Stimulated activated naive B cell treated with anti-CD40 and anti-IgM and Interleukin-4, amounts not matched to agents 10 μg/mL and 1 μg/mL and 100 μg/mL, for 72 hours (primary cell): ENCODE results near the gene HIBADH.
A peak's percentile ranks its signal among the peaks of the same experiment; 100 is the strongest.

Source experiments
- ATAC-seq, 2 donors: fragments of 150-1000 bp; cut with Tn5 transposase; replicated peaks; 2 replicates each; pipeline ENCODE4 v1.10.0; 2021; ENCODE audit warnings: moderate library complexity in 1 of 2
- DNase-seq: peaks from one replicate; pipeline ENCODE4 v3.0.0; 2021
- H3K27ac Mint-ChIP-seq: one replicate; pipeline ENCODE4 v1.8.0; 2022; ENCODE audit warnings: mild to moderate bottlenecking, mixed read lengths
- H3K27me3 Mint-ChIP-seq, 2 donors: one replicate each; pipeline ENCODE4 v1.8.0; 2022; ENCODE audit warnings: mixed read lengths in 2 of 2
- H3K36me3 Mint-ChIP-seq, 2 donors: one replicate each; pipeline ENCODE4 v1.8.0; 2022; ENCODE audit warnings: mixed read lengths in 2 of 2, mild to moderate bottlenecking in 1 of 2
- H3K4me1 Mint-ChIP-seq, 2 donors: one replicate each; pipeline ENCODE4 v1.8.0; 2022; ENCODE audit warnings: mixed read lengths in 2 of 2, mild to moderate bottlenecking in 1 of 2
- H3K4me3 Mint-ChIP-seq, 2 donors: one replicate each; pipeline ENCODE4 v1.8.0; 2022; ENCODE audit warnings: mild to moderate bottlenecking in 2 of 2, mixed read lengths in 2 of 2, moderate library complexity in 1 of 2
- H3K9me3 Mint-ChIP-seq, 2 donors: one replicate each; pipeline ENCODE4 v1.8.0; 2022; ENCODE audit warnings: mixed read lengths in 2 of 2, mild to moderate bottlenecking in 1 of 2

HIBADH gene

DNA sequence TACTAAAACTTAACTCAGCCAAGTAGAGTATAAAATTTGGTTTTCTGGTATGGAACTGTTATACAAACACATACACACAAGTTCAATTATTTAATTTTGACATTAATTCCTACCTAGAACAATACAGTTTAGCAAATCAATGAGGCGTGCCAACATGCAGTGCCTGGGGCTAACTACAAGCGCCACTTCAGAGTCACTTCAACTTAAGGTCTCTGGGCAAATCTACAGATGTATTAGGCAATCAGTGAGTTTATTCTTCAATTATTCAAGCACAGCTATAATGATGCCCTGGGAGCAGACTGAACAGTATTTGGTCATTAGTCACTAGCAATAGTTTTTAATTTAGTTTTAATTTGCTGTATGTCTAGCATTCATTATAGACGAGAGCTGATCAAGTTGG lies 51.6 kb downstream of the HIBADH start:
- no peaks in the 10 kb centered on the region for H3K27me3 Mint-ChIP-seq
- no peaks in the 10 kb centered on the region for H3K4me1 Mint-ChIP-seq
- no peak for ATAC-seq
- DNase-seq = no peak
- no peak overlapping the region for H3K4me3 Mint-ChIP-seq
- H3K9me3 Mint-ChIP-seq = peaks cover 2 to 4% of the 10 kb centered on the region in 2 donors
- peaks cover 10 to 15% of the 10 kb centered on the region in 2 donors for H3K36me3 Mint-ChIP-seq
- no peak overlapping the region for H3K27ac Mint-ChIP-seq

- Mint-ChIP-seq H3K27me3 (no peaks in the 10 kb centered on the region), H3K9me3 (no peaks in the 10 kb centered on the region), H3K4me3 (no peak overlapping the region), H3K4me1 (no peaks in the 10 kb centered on the region), H3K36me3 (peaks cover 0 to 3% of the 10 kb centered on the region in 2 donors), H3K27ac (no peak overlapping the region)
- DNase-seq = no peak
- ATAC-seq = no peak
Measured at GRCh38 chr7:27608776-27609495, 53.7 kb downstream of the HIBADH start.

DNA sequence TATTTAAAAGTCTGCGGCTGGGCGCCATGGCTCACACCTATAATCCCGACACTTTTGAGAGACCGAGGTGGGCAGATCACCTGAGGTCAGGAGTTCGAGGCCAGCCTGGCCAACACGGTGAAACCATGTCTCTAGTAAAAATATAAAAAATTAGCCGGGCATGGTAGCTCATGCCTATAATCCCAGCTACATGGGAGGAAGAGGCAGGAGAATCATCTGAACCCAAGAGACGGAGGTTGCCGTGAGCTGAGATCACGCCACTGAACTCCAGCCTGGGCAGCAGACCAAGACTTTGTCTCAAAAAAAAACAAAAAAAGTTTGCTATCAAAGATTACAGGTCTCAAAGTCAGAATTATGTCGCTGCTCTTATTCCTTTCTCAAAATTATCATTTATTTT lies 55.5 kb downstream of the HIBADH start:
- no peaks in the 10 kb centered on the region for H3K4me1 Mint-ChIP-seq
- H3K36me3 Mint-ChIP-seq = no peaks in the 10 kb centered on the region
- DNase-seq (no peak), ATAC-seq (no peak)
- H3K27me3 Mint-ChIP-seq = no peaks in the 10 kb centered on the region
- no peak overlapping the region for H3K4me3 Mint-ChIP-seq
- H3K9me3 Mint-ChIP-seq = no peaks in the 10 kb centered on the region
- H3K27ac Mint-ChIP-seq = no peak overlapping the region

DNA sequence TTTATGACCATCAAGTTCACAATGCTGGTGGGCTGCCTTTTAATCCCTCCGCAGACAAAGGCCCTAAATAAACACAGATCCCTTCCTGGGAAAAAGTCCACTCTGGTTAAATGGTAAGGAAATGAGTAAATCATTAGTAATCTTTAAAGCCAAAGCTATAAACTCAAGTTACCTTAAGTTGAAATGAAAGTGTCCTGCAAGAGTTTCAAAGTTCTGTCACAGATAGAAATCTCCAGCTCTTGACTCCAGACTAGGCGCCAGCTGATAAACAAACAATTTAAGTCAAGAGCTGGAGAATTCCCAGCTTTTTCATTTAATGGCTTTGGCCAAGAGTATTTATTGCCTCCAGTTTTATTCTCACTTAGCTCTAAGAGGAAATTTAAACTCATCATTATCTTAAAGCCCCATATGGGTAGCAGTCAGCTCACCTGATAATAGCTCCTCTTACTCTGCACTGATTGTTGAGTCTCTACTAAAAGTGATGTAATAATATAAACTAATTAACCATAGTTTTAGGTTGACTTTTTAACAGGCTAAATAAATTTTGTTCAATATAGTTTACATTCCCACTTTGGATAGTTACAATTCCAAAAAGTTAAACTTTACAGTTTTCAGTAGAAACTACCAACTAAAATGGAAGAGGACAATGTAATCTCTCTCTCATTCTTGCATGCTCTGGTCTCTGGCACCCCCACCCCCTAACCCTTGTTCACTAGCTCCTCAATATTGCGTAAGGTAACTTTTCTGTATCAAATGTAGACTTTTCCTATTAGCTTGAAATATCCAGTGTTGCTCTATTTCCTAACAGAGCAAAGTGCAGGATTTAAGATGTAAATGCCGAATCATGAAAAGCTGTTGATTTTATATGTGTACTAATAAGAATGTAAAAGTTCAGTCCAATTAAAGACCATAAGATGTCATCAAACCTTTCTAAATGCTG lies 56.1 kb downstream of the HIBADH start:
- Mint-ChIP-seq H3K4me3 (no peak overlapping the region), H3K27ac (no peak overlapping the region), H3K4me1 (no peaks in the 10 kb centered on the region), H3K27me3 (no peaks in the 10 kb centered on the region), H3K36me3 (no peaks in the 10 kb centered on the region), H3K9me3 (no peaks in the 10 kb centered on the region)
- DNase-seq (no peak), ATAC-seq (no peak)

- Mint-ChIP-seq H3K4me3 (no peak overlapping the region), H3K36me3 (no peaks in the 10 kb centered on the region), H3K27me3 (no peaks in the 10 kb centered on the region), H3K4me1 (no peaks in the 10 kb centered on the region), H3K9me3 (no peaks in the 10 kb centered on the region), H3K27ac (no peak overlapping the region)
- DNase-seq = no peak
- no peak for ATAC-seq
Measured at GRCh38 chr7:27605689-27606269, 56.9 kb downstream of the HIBADH start.

DNA sequence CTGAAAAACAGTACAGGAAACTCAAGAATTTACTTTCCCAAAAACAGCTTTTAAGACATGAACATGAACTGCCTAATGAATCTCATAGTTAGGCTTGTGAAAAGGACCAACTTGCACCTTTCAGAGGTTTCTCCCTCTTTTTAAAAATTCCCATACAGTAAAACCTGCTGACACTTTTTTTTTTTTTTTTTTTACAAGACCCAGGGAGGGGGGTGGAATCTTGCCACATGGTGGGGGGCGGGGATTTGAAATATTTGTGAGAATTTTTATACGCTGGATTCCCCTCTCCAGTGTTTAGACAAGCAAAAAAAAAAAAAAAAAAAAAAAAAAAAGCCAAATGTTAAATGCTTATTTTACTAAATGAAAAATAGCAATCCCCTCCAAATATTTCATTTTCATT lies 57.4 kb downstream of the HIBADH start:
- H3K9me3 Mint-ChIP-seq = no peaks in the 10 kb centered on the region
- no peak overlapping the region for H3K4me3 Mint-ChIP-seq
- no peaks in the 10 kb centered on the region for H3K4me1 Mint-ChIP-seq
- ATAC-seq (no peak), DNase-seq (no peak)
- H3K27me3 Mint-ChIP-seq = no peaks in the 10 kb centered on the region
- no peak overlapping the region for H3K27ac Mint-ChIP-seq
- H3K36me3 Mint-ChIP-seq = no peaks in the 10 kb centered on the region

GRCh38 chr7:27603813-27604212 lies 58.9 kb downstream of the HIBADH start:
- H3K36me3 Mint-ChIP-seq = peaks cover 2 to 7% of the 10 kb centered on the region in 2 donors
- H3K4me1 Mint-ChIP-seq = no peaks in the 10 kb centered on the region
- no peaks in the 10 kb centered on the region for H3K9me3 Mint-ChIP-seq
- H3K27me3 Mint-ChIP-seq = no peaks in the 10 kb centered on the region
- no peak overlapping the region for H3K27ac Mint-ChIP-seq
- no peak for ATAC-seq
- DNase-seq = no peak
- H3K4me3 Mint-ChIP-seq = no peak overlapping the region

DNA sequence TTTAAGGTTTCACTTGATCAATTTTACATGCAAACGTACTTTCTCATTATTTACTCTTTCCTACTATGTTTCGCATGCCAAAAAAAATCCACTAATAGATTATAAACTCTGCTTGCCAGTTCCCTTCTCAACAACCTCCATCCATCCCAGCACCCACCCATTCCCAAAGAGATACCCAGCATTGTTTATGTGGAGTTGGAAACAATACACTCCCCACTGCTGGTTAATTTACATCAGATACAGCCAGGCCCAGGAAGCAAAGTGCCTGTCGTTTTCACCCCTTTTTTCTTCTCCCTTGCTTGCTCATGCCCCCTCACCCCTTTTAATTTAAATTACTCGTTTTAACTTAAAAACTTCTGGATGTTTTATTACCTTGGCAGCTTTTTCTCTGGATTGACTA lies 59.9 kb downstream of the HIBADH start:
- Mint-ChIP-seq H3K9me3 (no peaks in the 10 kb centered on the region), H3K27ac (no peak overlapping the region), H3K36me3 (peaks cover 2 to 11% of the 10 kb centered on the region in 2 donors), H3K4me1 (no peaks in the 10 kb centered on the region), H3K27me3 (no peaks in the 10 kb centered on the region), H3K4me3 (no peak overlapping the region)
- ATAC-seq = no peak
- DNase-seq = no peak

DNA sequence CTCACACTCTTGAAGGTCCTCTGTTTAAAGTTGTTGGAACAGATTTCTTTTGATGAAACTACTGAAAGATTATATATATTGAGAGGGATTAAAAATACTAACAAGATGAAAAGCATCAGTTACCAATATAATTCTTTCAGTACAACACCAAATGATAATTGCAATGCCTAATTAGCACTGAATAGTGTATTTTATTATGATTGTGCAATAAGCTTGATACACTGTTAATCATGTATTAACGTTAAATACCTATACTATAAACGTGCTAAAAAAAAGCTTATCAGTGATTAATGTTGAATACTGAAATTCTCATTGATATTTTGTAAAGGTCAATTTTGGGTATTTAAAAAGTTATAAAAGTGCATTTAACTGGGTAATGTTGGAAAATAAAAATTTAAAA lies 61.5 kb downstream of the HIBADH start:
- ATAC-seq = no peak
- Mint-ChIP-seq H3K4me1 (no peaks in the 10 kb centered on the region), H3K4me3 (no peak overlapping the region), H3K27ac (no peak overlapping the region), H3K27me3 (no peaks in the 10 kb centered on the region), H3K36me3 (peaks cover 2 to 13% of the 10 kb centered on the region in 2 donors), H3K9me3 (no peaks in the 10 kb centered on the region)
- no peak for DNase-seq

GRCh38 chr7:27600247-27600646 lies 62.4 kb downstream of the HIBADH start:
- peaks cover 4 to 17% of the 10 kb centered on the region in 2 donors for H3K36me3 Mint-ChIP-seq
- no peaks in the 10 kb centered on the region for H3K9me3 Mint-ChIP-seq
- ATAC-seq (no peak), DNase-seq (no peak)
- H3K4me1 Mint-ChIP-seq = no peaks in the 10 kb centered on the region
- H3K27ac Mint-ChIP-seq = no peak overlapping the region
- H3K27me3 Mint-ChIP-seq = no peaks in the 10 kb centered on the region
- H3K4me3 Mint-ChIP-seq = no peak overlapping the region

DNA sequence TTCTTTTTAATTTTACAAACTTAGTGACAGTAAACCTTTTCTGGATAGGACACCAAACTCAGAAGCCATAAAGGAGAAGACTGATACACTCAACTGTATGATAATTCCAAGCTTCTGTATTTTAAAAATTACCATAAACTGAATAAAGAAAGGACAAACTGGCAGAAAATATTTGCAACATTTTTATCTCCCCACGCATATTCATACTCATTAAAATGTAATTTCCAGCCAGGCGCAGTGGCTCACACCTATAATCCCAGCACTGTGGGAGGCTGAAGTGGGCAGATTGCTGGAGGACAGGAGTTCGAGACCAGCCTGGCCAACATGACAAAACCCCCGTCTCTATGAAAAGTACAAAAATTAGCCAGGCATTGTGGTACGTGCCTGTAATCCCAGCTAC lies 67.7 kb downstream of the HIBADH start:
- no peak for ATAC-seq
- Mint-ChIP-seq H3K4me3 (no peak overlapping the region), H3K27me3 (no peaks in the 10 kb centered on the region), H3K4me1 (no peaks in the 10 kb centered on the region), H3K36me3 (peaks cover 18 to 32% of the 10 kb centered on the region in 2 donors), H3K27ac (no peak overlapping the region), H3K9me3 (no peaks in the 10 kb centered on the region)
- DNase-seq = no peak

DNA sequence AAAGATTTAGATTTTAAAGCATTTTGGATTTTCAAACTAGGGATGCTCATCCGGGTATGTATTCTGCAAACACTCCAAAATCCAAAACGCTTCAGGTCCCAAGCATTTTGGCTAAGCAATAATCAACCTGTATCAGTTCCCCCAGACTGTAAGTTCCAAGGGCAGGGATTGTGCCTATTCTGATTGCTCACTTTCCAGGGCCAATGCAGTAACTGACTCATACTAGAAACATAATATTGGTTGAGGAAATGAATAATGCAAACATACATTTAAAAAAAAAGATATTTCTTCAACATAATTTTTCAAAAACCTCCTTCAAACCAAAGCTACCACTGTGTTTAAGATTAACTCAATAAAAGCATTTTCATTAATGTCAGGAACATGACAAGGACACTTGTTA lies 69.5 kb downstream of the HIBADH start:
- H3K4me3 Mint-ChIP-seq = no peak overlapping the region
- no peaks in the 10 kb centered on the region for H3K9me3 Mint-ChIP-seq
- no peak for ATAC-seq
- no peak for DNase-seq
- H3K36me3 Mint-ChIP-seq = peaks cover 19 to 25% of the 10 kb centered on the region in 2 donors
- no peak overlapping the region for H3K27ac Mint-ChIP-seq
- H3K4me1 Mint-ChIP-seq = no peaks in the 10 kb centered on the region
- peaks cover 0 to under 1% of the 10 kb centered on the region in 2 donors for H3K27me3 Mint-ChIP-seq

- H3K36me3 Mint-ChIP-seq = peaks cover 23 to 24% of the 10 kb centered on the region in 2 donors
- H3K27ac Mint-ChIP-seq = no peak overlapping the region
- no peak overlapping the region for H3K4me3 Mint-ChIP-seq
- no peaks in the 10 kb centered on the region for H3K9me3 Mint-ChIP-seq
- peaks cover 13 to 17% of the 10 kb centered on the region in 2 donors for H3K4me1 Mint-ChIP-seq
- DNase-seq = no peak
- ATAC-seq = no peak
- H3K27me3 Mint-ChIP-seq = peaks cover 0 to 9% of the 10 kb centered on the region in 2 donors
Measured at GRCh38 chr7:27590416-27590815, 72.3 kb downstream of the HIBADH start.

DNA sequence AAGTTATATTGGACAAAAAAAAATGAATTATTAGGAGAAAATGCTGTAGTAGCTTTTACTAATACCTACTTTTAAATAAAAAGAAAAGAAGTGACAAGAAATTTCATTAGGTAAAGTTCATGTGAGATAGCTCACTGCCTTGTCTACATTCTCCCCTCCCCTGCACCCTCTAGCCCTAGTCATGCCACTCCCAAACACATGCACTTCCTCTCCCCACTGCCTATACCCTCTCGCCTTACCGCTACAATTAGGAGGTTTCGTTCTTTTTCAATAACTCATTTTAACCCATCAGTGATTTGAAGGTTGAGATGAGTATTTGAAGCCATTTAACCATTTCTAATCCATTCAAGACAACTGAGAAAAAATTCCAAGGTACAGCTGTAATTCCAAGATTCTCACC lies 75.3 kb downstream of the HIBADH start:
- DNase-seq = no peak
- Mint-ChIP-seq H3K4me1 (peaks cover 13 to 17% of the 10 kb centered on the region in 2 donors), H3K27ac (no peak overlapping the region), H3K9me3 (no peaks in the 10 kb centered on the region), H3K27me3 (peaks cover 0 to 9% of the 10 kb centered on the region in 2 donors), H3K4me3 (no peak overlapping the region), H3K36me3 (peaks cover 19% of the 10 kb centered on the region in 2 donors)
- ATAC-seq = peak in 1 of 2 donors; percentile 54
